CD14-positive monocyte (primary cell): ENCODE data around the gene PTCD1. TPM values are rescaled to one million over a fixed set of nuclear protein-coding genes. Genes with fewer than 3 reads are reported as not detected.

Experiments used
- DNase-seq, 3 donors: peaks; one replicate each; pipeline ENCODE4 v3.0.0-alpha.2; 2011 to 2022
- H2AFZ ChIP-seq: 2 replicates; pipeline ENCODE4 v1.6.0; 2012; ENCODE audit warnings: mild to moderate bottlenecking, low read depth, low read length, inconsistent platforms; ENCODE audit not compliant: insufficient read depth, poor library complexity, severe bottlenecking
- H3K27ac ChIP-seq, 2 donors: 1 replicate in 1 of 2; 2 replicates in 1 of 2; pipeline ENCODE4 v1.5.1; 2012 to 2013; ENCODE audit warnings: low read length in 2 of 2, control low read depth in 1 of 2, inconsistent platforms in 1 of 2, low read depth in 1 of 2, mild to moderate bottlenecking in 1 of 2
- H3K27me3 ChIP-seq, 2 donors: one replicate each; pipeline versions ENCODE4 v1.6.0 to v1.6.1; 2011 to 2013; ENCODE audit warnings: low read length in 2 of 2; ENCODE audit not compliant: control insufficient read depth in 2 of 2, insufficient read depth in 2 of 2
- H3K36me3 ChIP-seq, 2 donors: replicated peaks in 1 of 2; 1 replicate in 1 of 2; 2 replicates in 1 of 2; pipeline versions ENCODE4 v1.5.1 to v1.6.1; 2012 to 2013; ENCODE audit warnings: low read length in 2 of 2, control low read depth in 1 of 2, inconsistent platforms in 1 of 2, mild to moderate bottlenecking in 1 of 2; ENCODE audit not compliant: insufficient read depth in 2 of 2, control insufficient read depth in 1 of 2
- H3K4me1 ChIP-seq, 2 donors: 1 replicate in 1 of 2; 2 replicates in 1 of 2; pipeline versions ENCODE4 v1.5.1 to v1.6.1; 2012 to 2013; ENCODE audit warnings: low read length in 2 of 2, control low read depth in 1 of 2, inconsistent platforms in 1 of 2, mild to moderate bottlenecking in 1 of 2, moderate library complexity in 1 of 2; ENCODE audit not compliant: insufficient read depth in 2 of 2, control insufficient read depth in 1 of 2
- H3K4me2 ChIP-seq: replicated peaks from 2 replicates; pipeline ENCODE3; 2012; ENCODE audit warnings: low read length, moderate library complexity, mild to moderate bottlenecking; ENCODE audit not compliant: poor library complexity, severe bottlenecking; ENCODE audit errors: extremely low read depth
- H3K4me3 ChIP-seq, 3 experiments: fragments of 200-600 bp in 1 of 3; sonication (generic) in 1 of 3; replicated peaks in 1 of 3; 1 replicate in 2 of 3; 2 replicates in 1 of 3; pipeline ENCODE4 v1.5.1; 2011 to 2013; ENCODE audit warnings: low read length in 3 of 3, mild to moderate bottlenecking in 3 of 3, control low read depth in 2 of 3, low read depth in 2 of 3, inconsistent platforms in 1 of 3, moderate library complexity in 1 of 3
- H3K79me2 ChIP-seq: 2 replicates; pipeline ENCODE4 v1.6.0; 2012; ENCODE audit warnings: mild to moderate bottlenecking, control low read depth, inconsistent platforms, low read length, moderate library complexity; ENCODE audit not compliant: insufficient read depth
- H3K9ac ChIP-seq: 2 replicates; pipeline ENCODE4 v1.6.0; 2017; ENCODE audit warnings: low read length, mild to moderate bottlenecking; ENCODE audit not compliant: insufficient read depth, poor library complexity, severe bottlenecking
- H3K9me3 ChIP-seq, 2 donors: replicated peaks in 1 of 2; 1 replicate in 1 of 2; 2 replicates in 1 of 2; pipeline versions ENCODE4 v1.5.1 to v1.6.1; 2012 to 2013; ENCODE audit warnings: low read length in 2 of 2, control low read depth in 1 of 2; ENCODE audit not compliant: control insufficient read depth in 1 of 2, insufficient read depth in 1 of 2
- H4K20me1 ChIP-seq: 2 replicates; pipeline ENCODE4 v1.6.0; 2012; ENCODE audit warnings: mild to moderate bottlenecking, low read length, control low read depth, moderate library complexity; ENCODE audit not compliant: insufficient read depth
- H3K27ac Mint-ChIP-seq, 7 donors: one replicate each; pipeline ENCODE4 v1.8.0; 2020; ENCODE audit warnings: mild to moderate bottlenecking in 7 of 7, mixed read lengths in 7 of 7, moderate library complexity in 6 of 7, inconsistent platforms in 2 of 7
- H3K27me3 Mint-ChIP-seq, 3 donors: one replicate each; pipeline ENCODE4 v1.8.0; 2021 to 2022; ENCODE audit warnings: low read depth in 3 of 3, mild to moderate bottlenecking in 3 of 3, mixed read lengths in 3 of 3, moderate library complexity in 3 of 3, inconsistent platforms in 1 of 3
- H3K36me3 Mint-ChIP-seq, 2 donors: one replicate each; pipeline ENCODE4 v1.8.0; 2020; ENCODE audit warnings: mixed read lengths in 2 of 2, inconsistent platforms in 1 of 2, mild to moderate bottlenecking in 1 of 2
- H3K4me1 Mint-ChIP-seq: one replicate; pipeline ENCODE4 v1.8.0; 2020; ENCODE audit warnings: mild to moderate bottlenecking, mixed read lengths
- H3K4me3 Mint-ChIP-seq, 2 donors: one replicate each; pipeline ENCODE4 v1.8.0; 2020; ENCODE audit warnings: mild to moderate bottlenecking in 2 of 2, mixed read lengths in 2 of 2, moderate library complexity in 1 of 2
- H3K9me3 Mint-ChIP-seq, 7 donors: one replicate each; pipeline ENCODE4 v1.8.0; 2020 to 2022; ENCODE audit warnings: mixed read lengths in 7 of 7, mild to moderate bottlenecking in 6 of 7, moderate library complexity in 6 of 7, inconsistent platforms in 2 of 7
- CTCF ChIP-seq: fragments of 200-600 bp; IDR thresholded peaks from one replicate; pipeline ENCODE4 v1.8.0; 2022; ENCODE audit warnings: antibody characterized with exemption, mild to moderate bottlenecking
- WGBS: methylation state at CpG from one replicate; pipeline ENCODE4 v1.1.5; 2013; ENCODE audit warnings: missing lambda C conversion rate; ENCODE audit not compliant: insufficient coverage; 5-methylcytosine and 5-hydroxymethylcytosine counted together
- intact Hi-C, 2 donors: fragments of 100-400 bp; cut with micrococcal nuclease; formaldehyde crosslinking; loops; one replicate each; pipeline versions ENCODE4 v1.15.0 to v1.15.1; 2023
- polyA plus RNA-seq, 3 donors: library from polyadenylated mRNA; depleted of rRNA in 1 of 3; unstranded in 2 of 3; stranded (reverse) in 1 of 3; fragments of 300-500 nt in 2 of 3; fragments of >200 nt in 1 of 3; fragmentation: Illumina TruSeq in 2 of 3; gene quantifications; 1 replicate in 2 of 3; 2 replicates in 1 of 3; pipeline ENCODE4 v1.2.3, GENCODE V29; 2012 to 2021

The PTCD1 gene
- polyA plus RNA-seq, 3 donors = 0.74 to 4.3 (median 1.6) TPM

GRCh38 chr7:99460651-99461050 is 22.1 kb upstream of the PTCD1 start:
- no peak overlapping the region for H2AFZ ChIP-seq
- TF ChIP-seq CTCF = no peak
- no peak overlapping the region for H3K4me3 ChIP-seq
- H3K4me1 ChIP-seq = peaks cover 8 to 14% of the 10 kb centered on the region in 2 donors
- peaks cover 52 to 78% of the 10 kb centered on the region in 2 donors for H3K36me3 Mint-ChIP-seq
- H3K4me1 Mint-ChIP-seq = peaks cover 12% of the 10 kb centered on the region
- 95% methylated on average over 7 of the region's 11 CpGs for WGBS
- no peaks in the 10 kb centered on the region for H3K9me3 ChIP-seq
- H3K36me3 ChIP-seq = peaks cover 51 to 72% of the 10 kb centered on the region in 2 donors
- intact Hi-C loops = no loop called here
- H3K27me3 Mint-ChIP-seq = no peaks in the 10 kb centered on the region
- peak overlapping the region in 2 of 7 donors; percentile 28 to 35 for H3K27ac Mint-ChIP-seq
- no peak overlapping the region for H3K27ac ChIP-seq
- H3K4me3 Mint-ChIP-seq = no peak overlapping the region
- no peak overlapping the region for H3K9ac ChIP-seq
- peaks cover 82% of the 10 kb centered on the region for H3K79me2 ChIP-seq
- H4K20me1 ChIP-seq = peaks cover 80% of the 10 kb centered on the region
- no peaks in the 10 kb centered on the region for H3K9me3 Mint-ChIP-seq
- no peaks in the 10 kb centered on the region for H3K27me3 ChIP-seq
- no peak overlapping the region for H3K4me2 ChIP-seq
- DNase-seq = no peak

GRCh38 chr7:99459087-99459486 is 20.5 kb upstream of the PTCD1 start:
- H3K27ac Mint-ChIP-seq = peak overlapping the region in 2 of 7 donors; percentile 23 to 77
- H3K27me3 ChIP-seq = no peaks in the 10 kb centered on the region
- peak in 1 of 3 donors; percentile 17 for DNase-seq
- no peak overlapping the region for H3K27ac ChIP-seq
- no peaks in the 10 kb centered on the region for H3K27me3 Mint-ChIP-seq
- no peak overlapping the region for H3K4me3 Mint-ChIP-seq
- peaks cover 66% of the 10 kb centered on the region for H3K79me2 ChIP-seq
- peaks cover 93% of the 10 kb centered on the region for H4K20me1 ChIP-seq
- H3K36me3 Mint-ChIP-seq = peaks cover 61 to 89% of the 10 kb centered on the region in 2 donors
- no peaks in the 10 kb centered on the region for H3K9me3 ChIP-seq
- TF ChIP-seq CTCF = peak; percentile 53
- 94% methylated on average over 6 of the region's 8 CpGs for WGBS
- H3K4me2 ChIP-seq = no peak overlapping the region
- intact Hi-C loops = no loop called here
- peaks cover 67 to 86% of the 10 kb centered on the region in 2 donors for H3K36me3 ChIP-seq
- no peaks in the 10 kb centered on the region for H3K4me1 ChIP-seq
- no peak overlapping the region for H3K9ac ChIP-seq
- H3K9me3 Mint-ChIP-seq = no peaks in the 10 kb centered on the region
- H2AFZ ChIP-seq = no peak overlapping the region
- H3K4me1 Mint-ChIP-seq = peaks cover 3% of the 10 kb centered on the region
- no peak overlapping the region for H3K4me3 ChIP-seq
